Measurements from ENCODE around the gene SECTM1. TPM values are rescaled to one million over a fixed set of nuclear protein-coding genes. Genes with fewer than 3 reads are reported as not detected.
"Not testable (repeated sequence)": the region's sequence is repeated elsewhere in the genome, so short reads cannot be mapped to it uniquely, and the experiment has no call there.

Gene SECTM1
- polyA plus RNA-seq, 1 experiment: 34.4 TPM

DNA sequence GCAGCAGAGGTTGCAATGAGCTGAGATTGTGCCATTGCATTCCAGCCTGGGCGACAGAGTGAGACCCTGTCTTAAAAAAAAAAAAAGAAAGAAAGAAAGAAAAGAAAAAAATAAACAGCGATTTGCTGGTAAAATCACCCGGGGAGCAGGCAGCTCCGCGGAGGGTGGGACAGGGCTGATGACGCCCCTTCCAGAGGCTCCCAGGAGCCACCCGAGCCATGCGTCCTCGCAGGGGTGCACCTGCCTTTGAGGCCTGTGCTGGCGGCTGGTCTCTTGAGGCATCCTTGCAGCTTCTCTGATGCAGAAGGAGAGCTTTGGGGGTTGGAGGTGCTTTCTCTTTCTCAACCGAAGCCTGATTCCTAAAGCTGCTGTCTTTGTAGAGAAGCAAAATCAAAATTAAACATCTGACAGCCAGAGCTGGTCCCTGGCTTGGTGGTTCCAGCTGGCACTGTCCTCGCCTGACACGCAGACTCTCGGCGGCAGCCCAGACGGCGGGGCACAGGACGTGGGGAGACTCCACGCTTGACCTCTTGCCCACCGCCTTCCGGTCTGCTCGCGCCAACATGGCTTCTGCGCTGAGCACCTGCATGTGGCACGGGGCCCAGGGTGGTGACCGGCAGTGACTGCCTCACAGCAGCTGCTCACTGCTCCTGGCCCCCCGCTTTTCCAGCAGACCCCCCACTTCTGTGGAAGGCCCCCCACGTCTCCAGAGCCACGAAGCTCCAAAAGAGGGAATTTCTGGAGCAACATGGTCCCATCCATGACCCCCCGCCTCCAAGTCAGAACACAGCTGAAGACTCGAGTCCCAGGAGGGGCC is 44.6 kb upstream of the SECTM1 start:
- Histone ChIP-seq H3K4me3 (ENCODE audit: low read depth, low read length) (no peak overlapping the region), H3K27me3 (ENCODE audit: control insufficient read depth, insufficient read depth, low read length) (peaks cover 12% of the 10 kb centered on the region), H3K36me3 (ENCODE audit: control insufficient read depth, insufficient read depth, low read length) (no peaks in the 10 kb centered on the region)
- ChIA-PET POLR2A (no interaction called here), CTCF (interaction anchor here (0.7 to 0.9 kb wide), 2 partner anchors 13 to 39 kb away, joined by 3 to 4 read pairs; no protein-coding TSS in a partner anchor)
- TF ChIP-seq, protein P1, sequence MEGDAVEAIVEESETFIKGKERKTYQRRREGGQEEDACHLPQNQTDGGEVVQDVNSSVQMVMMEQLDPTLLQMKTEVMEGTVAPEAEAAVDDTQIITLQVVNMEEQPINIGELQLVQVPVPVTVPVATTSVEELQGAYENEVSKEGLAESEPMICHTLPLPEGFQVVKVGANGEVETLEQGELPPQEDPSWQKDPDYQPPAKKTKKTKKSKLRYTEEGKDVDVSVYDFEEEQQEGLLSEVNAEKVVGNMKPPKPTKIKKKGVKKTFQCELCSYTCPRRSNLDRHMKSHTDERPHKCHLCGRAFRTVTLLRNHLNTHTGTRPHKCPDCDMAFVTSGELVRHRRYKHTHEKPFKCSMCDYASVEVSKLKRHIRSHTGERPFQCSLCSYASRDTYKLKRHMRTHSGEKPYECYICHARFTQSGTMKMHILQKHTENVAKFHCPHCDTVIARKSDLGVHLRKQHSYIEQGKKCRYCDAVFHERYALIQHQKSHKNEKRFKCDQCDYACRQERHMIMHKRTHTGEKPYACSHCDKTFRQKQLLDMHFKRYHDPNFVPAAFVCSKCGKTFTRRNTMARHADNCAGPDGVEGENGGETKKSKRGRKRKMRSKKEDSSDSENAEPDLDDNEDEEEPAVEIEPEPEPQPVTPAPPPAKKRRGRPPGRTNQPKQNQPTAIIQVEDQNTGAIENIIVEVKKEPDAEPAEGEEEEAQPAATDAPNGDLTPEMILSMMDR (IDR thresholded peaks at IDR 0.05; ENCODE audit: insufficient read depth, low read depth, low read length): no peak
- no peak for DNase-seq (ENCODE audit: low read depth)

DNA sequence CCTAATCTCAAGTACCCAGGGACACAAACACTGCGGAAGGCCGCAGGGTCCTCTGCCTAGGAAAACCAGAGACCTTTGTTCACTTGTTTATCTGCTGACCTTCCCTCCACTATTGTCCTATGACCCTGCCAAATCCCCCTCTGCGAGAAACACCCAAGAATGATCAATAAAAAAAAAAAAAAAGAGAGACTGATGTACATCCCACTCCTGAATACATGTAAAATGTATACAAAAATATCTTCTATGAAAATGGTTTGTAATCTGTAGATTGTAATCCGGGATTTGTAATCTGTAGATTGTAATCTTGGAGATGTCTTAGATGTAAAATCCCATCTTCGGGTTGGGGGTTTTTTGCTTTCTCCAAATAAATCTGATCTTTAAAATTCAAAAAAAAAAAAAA is 43.7 kb upstream of the SECTM1 start:
- CTCF ChIA-PET; DNase-seq (ENCODE audit: low read depth); H3K4me3 ChIP-seq (ENCODE audit: low read depth, low read length); POLR2A ChIA-PET; H3K36me3 ChIP-seq (ENCODE audit: control insufficient read depth, insufficient read depth, low read length): not testable (repeated sequence)
- H3K27me3 ChIP-seq (ENCODE audit: control insufficient read depth, insufficient read depth, low read length): peaks cover 14% of the 10 kb centered on the region

DNA sequence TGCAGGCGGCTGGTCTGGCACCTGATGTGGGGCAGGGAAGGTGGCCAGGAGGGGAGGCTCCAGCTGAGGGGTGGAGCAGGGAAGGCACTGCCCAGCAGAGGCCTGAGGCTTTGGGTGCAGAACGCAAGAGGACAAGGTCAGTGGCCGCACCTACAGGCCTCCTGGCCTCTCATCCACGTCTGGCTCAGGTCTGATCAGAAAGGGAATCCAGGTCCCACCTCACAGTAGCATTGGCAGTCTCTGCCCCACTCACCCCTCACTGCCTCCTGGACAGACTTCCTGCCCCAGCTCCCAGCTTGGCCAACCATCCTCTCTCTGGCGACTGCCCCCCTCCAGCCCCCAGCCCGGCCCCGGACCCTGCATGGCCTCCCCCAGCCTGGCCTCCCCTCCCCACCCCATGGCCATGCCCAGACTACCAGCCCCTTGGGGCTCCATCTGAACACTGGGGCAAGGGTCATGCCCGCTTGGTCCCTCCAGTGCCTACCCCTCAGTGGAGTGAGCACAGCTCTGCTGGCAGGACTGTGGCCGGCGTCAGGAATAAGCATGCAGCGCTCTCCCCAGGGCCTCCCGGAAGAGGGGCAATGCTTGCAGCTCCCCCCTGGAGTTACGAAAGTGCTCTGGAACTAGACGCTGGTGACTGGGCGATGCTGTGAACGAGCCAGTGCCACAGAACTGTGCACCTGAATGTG is 42.6 kb upstream of the SECTM1 start:
- Histone ChIP-seq H3K4me3 (ENCODE audit: low read depth, low read length) (no peak overlapping the region), H3K36me3 (ENCODE audit: control insufficient read depth, insufficient read depth, low read length) (no peaks in the 10 kb centered on the region), H3K27me3 (ENCODE audit: control insufficient read depth, insufficient read depth, low read length) (peaks cover 19% of the 10 kb centered on the region)
- CTCF ChIA-PET: interaction anchor here (1.0 kb wide), 1 partner anchor 12 kb away, joined by 3 read pairs; no protein-coding TSS in a partner anchor
- TF ChIP-seq, protein P1 (IDR thresholded peaks at IDR 0.05; ENCODE audit: insufficient read depth, low read depth, low read length): no peak
- DNase-seq (ENCODE audit: low read depth): no peak
- POLR2A ChIA-PET: no interaction called here

DNA sequence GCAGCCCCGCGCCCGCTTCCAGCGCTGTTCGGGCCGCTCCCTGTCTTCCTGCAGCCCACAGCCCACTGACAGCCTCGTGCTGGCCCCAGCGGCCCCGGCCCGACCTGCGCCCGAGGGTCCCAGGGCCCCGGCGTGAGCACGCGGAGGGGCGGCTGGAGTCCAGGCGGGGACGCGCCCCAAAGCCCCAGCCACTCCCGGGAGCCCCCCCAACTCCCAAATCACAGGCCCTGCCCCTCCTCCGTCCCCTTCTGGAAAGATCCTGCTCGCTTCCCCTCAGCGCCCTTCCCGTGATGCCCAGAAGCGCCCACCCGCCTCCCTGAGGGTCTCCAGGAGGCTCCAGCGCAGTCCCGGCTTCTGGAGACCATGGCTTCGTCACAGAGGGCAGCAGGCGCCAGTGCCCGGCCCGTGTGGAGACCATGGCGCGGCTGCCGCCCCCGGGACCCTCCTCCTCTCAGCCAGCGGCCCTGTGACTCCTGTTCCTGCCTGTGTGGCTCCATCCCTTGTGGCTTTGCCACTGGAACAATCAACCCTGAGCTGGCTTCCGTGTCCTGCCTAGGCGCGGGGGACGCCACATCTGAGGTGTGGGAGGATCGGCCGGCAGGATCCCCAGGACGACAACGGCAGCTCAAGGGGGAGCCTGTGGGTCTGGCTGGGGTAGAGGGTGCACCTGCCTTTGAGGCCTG is 41.9 kb upstream of the SECTM1 start:
- Histone ChIP-seq H3K36me3 (ENCODE audit: control insufficient read depth, insufficient read depth, low read length) (no peaks in the 10 kb centered on the region), H3K27me3 (ENCODE audit: control insufficient read depth, insufficient read depth, low read length) (peaks cover 24% of the 10 kb centered on the region), H3K4me3 (ENCODE audit: low read depth, low read length) (no peak overlapping the region)
- DNase-seq (ENCODE audit: low read depth): no peak
- ChIA-PET CTCF (interaction anchor here (1.0 kb wide), 1 partner anchor 11 kb away, joined by 3 read pairs; no protein-coding TSS in a partner anchor), POLR2A (no interaction called here)
- TF ChIP-seq, protein P1 (IDR thresholded peaks at IDR 0.05; ENCODE audit: insufficient read depth, low read depth, low read length): no peak

DNA sequence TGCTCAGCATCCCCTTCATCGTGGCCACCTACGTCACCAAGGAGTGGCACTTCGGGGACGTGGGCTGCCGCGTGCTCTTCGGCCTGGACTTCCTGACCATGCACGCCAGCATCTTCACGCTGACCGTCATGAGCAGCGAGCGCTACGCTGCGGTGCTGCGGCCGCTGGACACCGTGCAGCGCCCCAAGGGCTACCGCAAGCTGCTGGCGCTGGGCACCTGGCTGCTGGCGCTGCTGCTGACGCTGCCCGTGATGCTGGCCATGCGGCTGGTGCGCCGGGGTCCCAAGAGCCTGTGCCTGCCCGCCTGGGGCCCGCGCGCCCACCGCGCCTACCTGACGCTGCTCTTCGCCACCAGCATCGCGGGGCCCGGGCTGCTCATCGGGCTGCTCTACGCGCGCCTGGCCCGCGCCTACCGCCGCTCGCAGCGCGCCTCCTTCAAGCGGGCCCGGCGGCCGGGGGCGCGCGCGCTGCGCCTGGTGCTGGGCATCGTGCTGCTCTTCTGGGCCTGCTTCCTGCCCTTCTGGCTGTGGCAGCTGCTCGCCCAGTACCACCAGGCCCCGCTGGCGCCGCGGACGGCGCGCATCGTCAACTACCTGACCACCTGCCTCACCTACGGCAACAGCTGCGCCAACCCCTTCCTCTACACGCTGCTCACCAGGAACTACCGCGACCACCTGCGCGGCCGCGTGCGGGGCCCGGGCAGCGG is 41.2 kb upstream of the SECTM1 start:
- ChIA-PET CTCF (no interaction called here), POLR2A (no interaction called here)
- no peak for DNase-seq (ENCODE audit: low read depth)
- H3K4me3 ChIP-seq (ENCODE audit: low read depth, low read length): no peak overlapping the region
- TF ChIP-seq, protein P1 (IDR thresholded peaks at IDR 0.05; ENCODE audit: insufficient read depth, low read depth, low read length): no peak
- no peaks in the 10 kb centered on the region for H3K36me3 ChIP-seq (ENCODE audit: control insufficient read depth, insufficient read depth, low read length)
- H3K27me3 ChIP-seq (ENCODE audit: control insufficient read depth, insufficient read depth, low read length): peaks cover 29% of the 10 kb centered on the region

All from BJ (cell line).